GM11168 (cell line): ENCODE data around the gene OR2V2.

Source experiments
- in situ Hi-C: fragments of 300-500 bp; cut with MboI; formaldehyde crosslinking; loops from one replicate; pipeline ENCODE4 v1.12.0; 2022; ENCODE audit warnings: low sequenced_read_pairs; ENCODE audit not compliant: unreplicated experiment

Gene OR2V2

GRCh38 chr5:181186986-181187499, 39.7 kb downstream of the OR2V2 start:
- in situ Hi-C loops, result no loop called here

- in situ Hi-C loops, result no loop called here
Measured at GRCh38 chr5:181187500-181188213, 40.3 kb downstream of the OR2V2 start.

GRCh38 chr5:181188700-181189362, 41.4 kb downstream of the OR2V2 start:
- in situ Hi-C loops, result no loop called here

- in situ Hi-C loops, result no loop called here
Measured at GRCh38 chr5:181189363-181189961, 42.1 kb downstream of the OR2V2 start.

- in situ Hi-C loops, result no loop called here
Measured at GRCh38 chr5:181189962-181190710, 42.8 kb downstream of the OR2V2 start.

- in situ Hi-C loops, result no loop called here
Measured at GRCh38 chr5:181190711-181191525, 43.5 kb downstream of the OR2V2 start.

- in situ Hi-C loops, result no loop called here
Measured at GRCh38 chr5:181191526-181192336, 44.3 kb downstream of the OR2V2 start.

GRCh38 chr5:181192337-181193046, 45.1 kb downstream of the OR2V2 start:
- in situ Hi-C loops, result no loop called here

- in situ Hi-C loops, result no loop called here
Measured at GRCh38 chr5:181193656-181194055, 46.3 kb downstream of the OR2V2 start.

- in situ Hi-C loops, result no loop called here
Measured at GRCh38 chr5:181194489-181195248, 47.3 kb downstream of the OR2V2 start.

GRCh38 chr5:181195249-181195761, 47.9 kb downstream of the OR2V2 start:
- in situ Hi-C loops, result no loop called here

GRCh38 chr5:181197326-181197951, 50.1 kb downstream of the OR2V2 start:
- in situ Hi-C loops, result no loop called here

GRCh38 chr5:181198106-181198685, 50.8 kb downstream of the OR2V2 start:
- in situ Hi-C loops, result no loop called here

- in situ Hi-C loops, result no loop called here
Measured at GRCh38 chr5:181198905-181199519, 51.6 kb downstream of the OR2V2 start.

GRCh38 chr5:181199881-181200638, 52.7 kb downstream of the OR2V2 start:
- in situ Hi-C loops, result no loop called here
